Measurements from ENCODE around the gene GINS2.

The GINS2 gene

DNA sequence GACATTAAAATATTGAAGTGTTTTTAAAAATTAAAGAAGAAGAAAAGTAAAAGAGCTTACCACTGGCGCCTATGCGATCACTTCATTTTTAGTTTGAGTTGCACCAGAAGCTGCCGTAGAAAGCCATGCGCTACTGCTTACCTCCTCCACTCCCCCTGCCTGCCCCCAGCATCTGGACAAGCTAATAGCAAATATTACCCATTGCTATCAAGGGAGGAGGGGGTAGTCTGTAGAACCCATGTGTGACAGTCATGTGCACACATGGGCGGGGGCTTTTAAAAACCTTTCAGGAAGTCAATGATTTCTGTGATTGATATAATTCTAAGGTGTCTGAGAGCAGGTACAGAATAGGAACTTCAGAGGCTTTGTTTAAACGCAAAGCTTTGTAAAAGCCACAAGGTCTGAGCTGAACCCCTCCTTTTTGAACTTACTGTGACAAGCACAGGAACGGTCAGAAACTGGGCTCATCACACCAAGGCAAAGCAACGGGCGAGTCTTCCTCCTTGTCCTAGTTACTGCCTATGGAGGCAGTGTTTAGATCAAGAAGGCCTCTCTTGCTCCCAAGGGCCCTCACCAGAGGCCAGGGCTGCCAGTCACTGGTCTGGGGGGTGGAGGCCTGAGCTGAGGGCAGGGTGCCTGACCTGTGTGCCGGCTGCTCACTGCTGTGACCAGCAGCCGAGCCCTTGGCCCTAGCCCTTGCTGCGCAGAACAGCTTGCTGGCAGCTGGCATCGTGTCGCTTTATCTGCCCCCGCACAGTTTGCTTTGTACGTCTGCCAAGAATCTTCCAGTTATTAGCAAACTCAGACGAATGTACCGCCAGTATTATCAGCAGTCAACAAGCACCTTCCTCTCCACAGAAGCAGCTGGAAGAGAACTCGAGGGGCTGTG is 15.0 kb downstream of the GINS2 start:
- peak; percentile 4 for DNase-seq (ENCODE audit: low read depth)
- TF ChIP-seq CTCF (conservative IDR thresholded peaks at IDR 0.05; ENCODE audit: low read length), result no peak
- no peak overlapping the region for H3K4me3 ChIP-seq (ENCODE audit: low read length)

- H3K4me3 ChIP-seq (ENCODE audit: low read length), result no peak overlapping the region
- TF ChIP-seq CTCF (conservative IDR thresholded peaks at IDR 0.05; ENCODE audit: low read length), result no peak
- DNase-seq (ENCODE audit: low read depth), result no peak
These were observed 17.9 kb downstream of the GINS2 start for GRCh38 chr16:85670840-85671239.

DNA sequence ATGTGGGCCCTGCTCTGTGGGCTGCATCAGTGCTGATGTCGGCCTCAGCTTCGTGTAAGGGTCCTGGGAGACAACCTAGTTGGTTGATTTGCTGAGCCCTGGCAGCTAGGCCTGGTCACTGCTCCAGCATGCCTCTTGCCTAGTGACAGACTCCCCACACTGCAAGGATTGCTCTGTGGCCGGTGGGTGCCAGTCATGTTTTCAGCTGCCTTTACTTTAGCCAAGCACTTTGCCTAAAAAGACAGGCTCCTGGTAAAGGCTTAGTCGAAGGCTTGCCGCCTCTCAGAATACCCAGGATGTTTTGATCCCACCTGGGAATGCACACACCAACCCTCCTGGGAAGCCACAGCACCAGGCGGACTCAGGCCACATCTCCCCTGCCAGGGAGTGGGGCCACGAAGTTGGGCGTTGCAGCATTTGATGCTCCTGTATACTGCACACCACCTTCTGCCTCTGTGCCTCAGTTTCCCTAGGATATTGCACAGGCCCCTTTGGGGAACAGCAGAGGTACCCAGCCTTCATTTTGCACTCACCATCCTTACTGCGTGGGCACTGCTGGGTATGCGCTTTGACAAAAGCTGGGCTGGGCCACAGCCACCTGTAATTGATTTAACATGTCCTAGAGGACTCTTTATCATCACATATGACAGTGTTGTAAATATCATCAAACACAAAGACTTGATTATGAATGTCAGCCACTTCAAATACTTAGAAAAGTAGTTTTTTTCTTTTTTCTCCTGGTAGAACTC is 19.9 kb downstream of the GINS2 start:
- no peak for DNase-seq (ENCODE audit: low read depth)
- TF ChIP-seq CTCF (conservative IDR thresholded peaks at IDR 0.05; ENCODE audit: low read length), result no peak
- H3K4me3 ChIP-seq (ENCODE audit: low read length), result no peak overlapping the region

- no peak overlapping the region for H3K4me3 ChIP-seq (ENCODE audit: low read length)
- TF ChIP-seq CTCF (conservative IDR thresholded peaks at IDR 0.05; ENCODE audit: low read length), result no peak
- no peak for DNase-seq (ENCODE audit: low read depth)
These were observed 20.8 kb downstream of the GINS2 start for GRCh38 chr16:85667841-85668413.

DNA sequence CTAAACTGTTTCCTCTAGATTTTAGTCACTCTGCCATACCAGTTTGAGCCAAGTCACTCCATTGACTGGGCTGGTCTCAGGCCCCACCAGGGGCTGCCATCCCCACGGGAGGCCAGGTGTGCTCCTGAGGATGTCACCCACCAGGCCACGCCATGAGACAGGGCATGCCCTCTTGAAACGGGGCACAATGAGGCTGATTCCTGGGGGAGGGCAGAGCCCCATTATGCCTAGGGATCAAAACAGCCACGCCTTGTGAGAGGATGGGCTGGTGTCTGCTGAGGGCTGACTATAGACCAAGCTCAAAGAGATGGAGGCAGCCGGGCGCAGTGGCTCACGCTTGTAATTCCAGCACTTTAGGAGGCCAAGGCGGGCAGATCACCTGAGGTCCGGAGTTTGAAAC is 21.5 kb downstream of the GINS2 start:
- no peak overlapping the region for H3K4me3 ChIP-seq (ENCODE audit: low read length)
- no peak for DNase-seq (ENCODE audit: low read depth)
- TF ChIP-seq CTCF (conservative IDR thresholded peaks at IDR 0.05; ENCODE audit: low read length), result no peak

DNA sequence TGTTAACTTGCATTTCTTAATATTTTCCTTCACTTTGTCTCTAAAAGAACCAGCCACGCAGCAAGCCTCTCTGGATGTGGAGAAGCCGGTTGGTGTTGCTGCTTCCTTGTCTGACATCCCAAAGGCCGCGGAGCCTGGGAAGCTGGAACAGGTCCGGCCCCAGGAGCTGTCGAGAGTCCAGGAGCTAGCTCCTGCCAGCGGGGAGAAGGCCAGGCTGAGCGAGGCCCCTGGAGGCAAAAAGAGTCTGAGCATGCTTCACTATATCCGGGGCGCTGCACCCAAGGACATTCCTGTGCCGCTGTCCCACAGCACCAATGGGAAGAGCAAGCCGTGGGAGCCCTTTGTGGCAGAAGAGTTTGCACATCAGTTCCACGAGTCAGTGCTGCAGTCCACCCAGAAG is 22.8 kb downstream of the GINS2 start:
- no peak for TF ChIP-seq CTCF (conservative IDR thresholded peaks at IDR 0.05; ENCODE audit: low read length)
- H3K4me3 ChIP-seq (ENCODE audit: low read length), result no peak overlapping the region
- DNase-seq (ENCODE audit: low read depth), result no peak
